Measurements from ENCODE around the gene FASN.

FASN gene

DNA sequence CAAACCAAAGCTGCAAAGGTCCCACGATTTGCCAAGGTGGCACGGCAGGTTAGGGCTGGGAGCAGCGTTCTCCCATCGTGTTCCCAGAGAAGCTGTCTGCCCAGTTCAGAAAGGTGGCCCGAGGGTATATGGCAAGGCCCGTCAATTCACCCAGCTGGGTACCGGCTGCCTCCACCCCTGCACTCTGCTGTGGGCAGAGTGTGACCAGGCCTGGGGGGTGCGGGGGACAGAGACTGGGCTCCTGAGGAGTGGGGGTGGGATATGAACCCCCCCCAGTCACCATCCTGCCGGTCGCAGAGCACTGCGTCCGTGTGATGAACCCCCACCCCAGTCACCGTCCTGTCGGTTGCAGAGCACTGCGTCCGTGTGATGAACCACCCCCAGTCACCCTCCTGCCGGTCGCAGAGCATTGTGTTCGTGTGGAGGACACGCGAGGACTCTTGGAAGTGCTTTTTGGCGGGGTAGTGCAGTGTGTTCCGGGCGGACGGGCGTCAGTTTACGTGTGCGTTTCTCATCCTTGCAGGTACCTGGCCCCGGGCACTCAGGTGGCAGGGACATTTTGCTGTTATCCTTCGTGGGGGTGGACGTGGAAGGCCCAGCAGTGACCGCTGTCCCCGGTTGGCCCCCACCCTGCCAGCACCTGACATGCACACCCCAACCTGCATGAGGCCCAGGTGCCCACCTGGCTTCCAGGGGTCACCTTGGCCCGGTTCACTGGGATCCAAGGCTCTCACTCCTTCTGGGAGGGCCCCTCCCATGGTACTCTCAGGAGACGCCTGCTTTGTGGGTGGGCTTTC is 2.7 kb upstream of the FASN start:
- no peak for DNase-seq

DNA sequence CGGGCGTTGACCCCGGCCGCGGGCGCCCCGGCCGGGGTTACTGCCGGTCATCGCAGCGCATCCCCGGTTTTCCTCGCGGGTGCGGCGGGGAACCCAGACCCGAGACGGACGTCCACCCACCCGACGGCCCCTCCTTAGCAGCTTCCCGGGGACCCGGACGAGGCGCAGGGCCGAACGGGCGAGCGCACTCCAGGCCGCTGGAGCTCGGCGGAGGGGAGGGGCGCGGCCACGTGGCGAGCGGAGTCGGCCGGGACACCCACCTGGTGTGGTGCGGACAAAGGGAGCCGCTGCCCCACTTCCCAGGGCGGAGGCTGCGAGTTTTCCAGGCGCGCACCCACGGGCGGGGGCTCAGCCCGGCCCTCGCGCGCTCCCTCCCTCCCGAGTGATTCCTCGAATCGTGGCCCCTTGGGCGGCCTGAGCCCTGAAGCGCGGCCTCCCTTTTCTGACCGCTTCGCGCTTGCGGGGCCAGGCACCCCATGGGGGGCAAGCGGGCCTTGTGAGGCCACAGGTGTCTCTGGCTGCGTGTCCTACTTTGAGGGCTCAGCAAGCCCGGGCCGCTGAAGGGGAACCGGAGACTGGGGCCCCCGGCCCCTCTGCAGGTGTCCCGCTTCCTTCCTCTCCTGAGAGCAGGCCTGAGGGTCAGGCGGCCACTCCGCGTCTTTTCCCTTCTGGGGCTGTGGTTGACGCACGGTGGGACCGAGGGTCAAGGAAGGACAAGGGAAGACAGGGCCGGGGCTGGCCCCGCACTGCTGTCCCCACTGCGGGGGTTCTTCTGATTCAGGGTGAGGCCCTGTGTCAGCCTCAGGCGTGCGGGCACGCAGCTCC is 1.1 kb upstream of the FASN start:
- DNase-seq: no peak

DNA sequence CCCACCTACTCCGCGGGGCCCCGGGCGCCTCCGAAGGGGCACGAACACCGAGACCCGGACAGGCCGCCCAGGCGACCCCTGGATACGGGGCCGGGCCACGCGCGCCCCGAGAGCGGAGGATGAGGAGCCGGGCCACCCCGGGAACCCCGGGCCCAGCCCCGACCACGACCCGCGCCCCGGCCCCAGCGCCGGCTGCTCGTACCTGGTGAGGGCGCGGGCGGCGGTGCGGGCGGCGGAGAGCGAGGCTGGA is 192 bp downstream of the FASN start:
- no peak for DNase-seq

DNA sequence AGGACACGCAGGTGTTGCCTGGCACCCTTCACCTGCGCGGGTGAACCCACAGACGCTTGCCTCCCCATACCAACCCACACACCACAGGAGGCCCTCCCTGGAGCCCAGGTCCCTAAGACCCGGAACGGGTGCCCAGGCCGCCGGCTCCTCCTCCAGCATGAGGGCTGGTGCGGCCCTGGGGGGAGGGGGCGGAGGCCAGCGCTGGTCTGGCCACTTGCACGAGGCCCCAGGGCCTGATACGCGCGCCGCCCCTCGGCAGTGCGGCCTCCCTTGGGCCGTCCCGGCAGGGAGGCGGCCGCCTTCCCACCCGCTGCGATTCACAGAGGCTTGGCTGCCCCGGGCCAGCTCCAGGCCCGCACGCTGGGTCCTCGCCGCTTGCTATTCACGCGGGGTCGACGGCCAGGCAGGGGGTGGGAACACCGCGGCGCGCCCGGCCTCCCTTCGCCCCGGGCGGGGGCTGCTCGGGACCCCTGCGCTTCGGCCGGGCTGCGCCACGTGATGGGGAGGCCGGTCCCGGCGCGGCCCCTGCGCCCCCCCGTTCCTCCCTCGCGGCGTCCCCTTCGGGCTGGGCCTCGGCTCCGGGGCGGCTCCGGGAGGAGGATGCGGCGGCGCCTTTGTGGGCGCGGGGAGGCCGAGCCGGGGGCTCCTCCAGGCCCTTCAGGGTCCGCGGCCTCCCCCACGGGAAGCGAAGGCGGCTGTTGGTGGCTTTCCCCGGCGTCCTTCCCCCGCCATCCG is 685 bp downstream of the FASN start:
- no peak for DNase-seq

DNA sequence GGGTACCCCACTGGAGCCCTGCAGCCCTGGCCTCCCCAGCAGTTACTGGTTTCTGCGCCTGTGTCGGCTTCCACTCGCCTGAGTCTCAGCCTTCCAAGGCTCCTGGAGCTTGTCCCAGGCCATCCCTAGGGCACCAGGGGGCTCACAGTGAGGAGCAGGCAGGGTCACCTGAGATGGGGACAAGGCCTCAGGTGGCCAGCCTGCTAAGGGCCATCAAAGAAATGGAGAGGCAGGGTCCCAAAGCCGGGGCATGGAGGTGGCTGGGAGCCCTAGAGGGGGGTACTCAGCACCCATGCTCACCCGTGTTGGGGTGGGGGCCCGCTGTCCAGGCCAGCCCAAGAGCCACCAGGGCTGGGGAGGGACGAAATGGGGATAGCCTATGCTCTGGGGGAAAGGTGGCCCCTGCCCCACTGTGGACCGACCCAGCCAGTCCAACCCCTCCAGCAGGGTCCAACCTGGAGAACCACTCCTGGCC is 1.3 kb downstream of the FASN start:
- no peak for DNase-seq

DNA sequence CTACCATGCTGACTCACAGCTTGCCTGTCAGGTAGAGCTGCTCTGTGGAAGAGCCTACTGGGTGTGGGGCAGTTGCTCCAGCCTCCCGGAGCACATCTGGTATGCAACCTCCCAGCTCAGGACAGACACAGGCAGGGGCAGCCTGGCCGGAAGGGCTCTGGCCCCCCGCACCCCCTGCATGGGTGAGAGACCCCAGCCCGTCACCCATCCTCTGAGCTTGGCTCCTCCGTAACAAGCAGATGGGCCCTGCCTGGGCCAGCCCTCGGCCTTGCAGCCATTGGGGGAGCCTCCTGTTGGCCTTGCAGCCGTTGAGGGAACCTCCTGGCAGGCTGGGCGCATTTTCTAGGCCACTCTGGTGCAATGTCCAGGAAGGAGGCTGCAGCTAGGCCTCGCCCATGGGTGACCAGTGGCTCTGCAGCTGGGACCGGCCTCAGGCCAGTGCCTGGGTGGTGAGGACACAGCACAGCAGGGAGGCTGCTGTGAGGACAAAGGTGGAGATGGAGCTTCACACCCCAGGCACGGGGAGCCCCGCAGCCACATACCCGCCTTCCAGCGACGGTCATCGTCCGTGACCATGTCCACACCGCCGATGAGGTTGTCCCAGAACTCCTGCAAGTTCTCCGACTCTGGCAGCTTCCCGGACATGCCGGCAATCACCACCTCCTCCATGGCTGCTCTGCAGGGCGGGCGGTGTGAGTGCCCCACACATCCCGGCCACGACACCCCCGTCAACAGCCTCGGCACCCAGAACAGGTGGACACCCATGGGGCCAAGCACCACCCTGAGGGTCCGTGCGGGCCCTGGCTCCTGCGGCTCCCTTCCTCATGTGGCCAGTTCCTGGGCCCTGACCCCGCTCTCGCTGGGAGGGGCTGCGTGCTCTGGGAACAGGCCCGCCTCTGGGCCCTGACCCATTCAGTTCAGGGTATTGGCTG is 2.0 kb downstream of the FASN start:
- no peak for DNase-seq

DNA sequence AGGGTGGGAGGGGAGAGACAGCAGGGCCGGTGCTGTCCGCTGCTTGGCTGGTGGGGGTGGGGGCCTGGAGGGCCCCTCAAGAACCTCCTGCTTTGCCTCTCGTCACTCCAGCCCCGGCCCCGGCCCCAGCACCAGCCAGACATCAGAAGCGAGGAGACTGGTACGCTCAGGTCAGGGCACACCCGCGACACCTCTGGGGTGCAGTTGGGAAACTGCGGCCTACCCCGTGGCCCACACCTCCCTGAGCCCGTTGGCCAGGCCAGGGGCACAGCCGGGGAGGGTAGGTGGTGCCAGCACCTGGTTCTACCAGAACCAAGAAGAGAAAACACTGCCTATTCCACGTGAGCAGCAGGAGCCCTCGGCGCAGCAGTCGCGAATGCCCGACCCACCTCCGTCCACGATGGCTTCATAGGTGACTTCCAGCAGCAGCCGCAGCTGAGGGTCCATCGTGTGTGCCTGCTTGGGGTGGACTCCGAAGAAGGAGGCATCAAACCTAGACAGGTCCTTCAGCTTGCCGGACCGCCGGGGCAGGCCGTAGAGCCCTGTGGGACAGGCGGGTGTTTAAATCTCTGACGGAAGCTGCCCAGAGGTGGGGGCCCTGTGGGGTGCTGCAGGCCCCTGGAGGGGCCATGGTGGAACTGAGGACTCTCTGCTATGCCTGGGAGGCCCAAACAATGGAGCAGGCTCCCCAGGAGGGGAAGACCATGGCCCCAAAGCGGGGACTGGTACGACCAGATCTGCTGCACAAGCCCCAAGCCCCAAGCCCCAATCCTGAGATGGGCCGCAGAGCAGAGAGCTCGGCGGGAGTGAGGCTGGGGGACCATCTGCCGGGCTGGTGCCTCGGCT is 2.9 kb downstream of the FASN start:
- DNase-seq: no peak

DNA sequence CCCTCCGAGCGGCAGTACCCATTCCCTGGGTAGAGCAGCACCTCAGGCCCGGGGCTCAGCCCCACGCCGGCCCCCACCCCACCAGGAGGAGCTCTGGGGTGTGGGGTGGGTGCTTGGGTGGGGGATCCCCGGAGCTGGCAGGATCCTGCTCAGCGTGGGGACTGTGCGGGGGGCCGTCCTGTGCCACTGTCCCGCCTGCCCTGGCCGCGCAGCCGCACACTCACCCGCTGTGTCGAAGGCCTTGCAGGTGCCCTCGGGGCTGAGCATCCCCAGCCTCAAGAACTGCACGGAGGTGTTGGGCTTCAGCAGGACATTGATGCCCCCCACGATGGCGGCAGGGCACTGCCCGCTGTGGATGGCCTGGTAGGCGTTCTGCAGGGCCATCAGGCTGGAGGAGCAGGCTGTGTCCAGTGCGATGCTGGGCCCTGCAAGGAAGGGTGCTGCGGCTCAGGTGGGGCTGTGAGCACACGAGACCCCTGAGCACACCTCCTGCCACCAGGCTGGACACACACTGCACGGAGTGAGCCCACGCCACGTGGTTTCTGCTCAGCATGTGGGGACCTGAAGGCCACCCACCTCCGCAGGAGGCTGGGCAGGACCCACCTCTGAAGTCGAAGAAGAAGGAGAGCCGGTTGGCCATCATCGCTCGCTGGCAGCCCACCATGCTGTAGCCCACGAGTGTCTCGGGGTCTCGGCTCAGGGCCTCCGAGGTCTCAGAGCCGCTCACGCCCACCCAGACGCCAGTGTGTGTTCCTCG is 4.9 kb downstream of the FASN start:
- no peak for DNase-seq

DNA sequence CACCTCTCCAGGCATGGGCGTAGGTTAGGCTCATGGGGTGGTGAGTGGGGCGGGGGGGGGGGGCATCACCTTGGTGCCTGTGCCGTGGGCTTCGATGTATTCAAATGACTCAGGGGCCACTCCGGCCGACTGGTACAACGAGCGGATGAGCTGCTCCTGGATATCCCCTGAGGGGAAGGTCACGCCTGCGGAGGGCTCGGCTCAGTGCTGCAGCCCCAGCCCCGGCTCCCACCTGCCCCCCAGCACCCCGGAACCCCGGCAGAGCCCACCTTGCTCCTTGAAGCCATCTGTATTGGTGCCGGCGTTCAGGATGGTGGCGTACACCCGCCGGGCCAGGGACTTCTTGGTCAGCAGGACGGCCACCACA is 5.4 kb downstream of the FASN start:
- no peak for DNase-seq

DNA sequence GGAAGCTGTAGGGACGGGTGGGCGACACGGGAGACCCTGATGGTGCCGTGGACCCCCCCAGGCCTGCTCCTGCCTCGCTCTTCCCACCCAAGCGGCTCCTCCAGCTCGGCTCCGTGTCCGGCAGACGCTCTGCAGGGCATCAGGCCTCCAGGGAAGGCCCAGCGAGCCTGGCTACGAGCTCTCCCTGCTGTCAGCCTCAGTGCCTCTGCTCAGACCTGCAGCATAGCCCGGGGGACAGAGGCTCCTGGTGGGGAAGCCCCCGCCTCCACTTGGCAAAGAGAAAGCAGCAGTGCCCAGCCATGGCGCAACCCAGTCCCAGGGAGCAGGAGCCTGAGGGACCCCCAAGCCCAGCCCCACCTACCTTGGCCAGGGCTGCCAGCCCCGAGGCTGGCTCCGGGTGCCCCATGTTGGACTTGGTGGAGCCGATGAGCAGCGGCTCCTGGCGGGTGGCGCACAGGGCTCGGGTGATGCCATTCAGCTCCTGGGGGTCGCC is 5.9 kb downstream of the FASN start:
- DNase-seq: no peak

DNA sequence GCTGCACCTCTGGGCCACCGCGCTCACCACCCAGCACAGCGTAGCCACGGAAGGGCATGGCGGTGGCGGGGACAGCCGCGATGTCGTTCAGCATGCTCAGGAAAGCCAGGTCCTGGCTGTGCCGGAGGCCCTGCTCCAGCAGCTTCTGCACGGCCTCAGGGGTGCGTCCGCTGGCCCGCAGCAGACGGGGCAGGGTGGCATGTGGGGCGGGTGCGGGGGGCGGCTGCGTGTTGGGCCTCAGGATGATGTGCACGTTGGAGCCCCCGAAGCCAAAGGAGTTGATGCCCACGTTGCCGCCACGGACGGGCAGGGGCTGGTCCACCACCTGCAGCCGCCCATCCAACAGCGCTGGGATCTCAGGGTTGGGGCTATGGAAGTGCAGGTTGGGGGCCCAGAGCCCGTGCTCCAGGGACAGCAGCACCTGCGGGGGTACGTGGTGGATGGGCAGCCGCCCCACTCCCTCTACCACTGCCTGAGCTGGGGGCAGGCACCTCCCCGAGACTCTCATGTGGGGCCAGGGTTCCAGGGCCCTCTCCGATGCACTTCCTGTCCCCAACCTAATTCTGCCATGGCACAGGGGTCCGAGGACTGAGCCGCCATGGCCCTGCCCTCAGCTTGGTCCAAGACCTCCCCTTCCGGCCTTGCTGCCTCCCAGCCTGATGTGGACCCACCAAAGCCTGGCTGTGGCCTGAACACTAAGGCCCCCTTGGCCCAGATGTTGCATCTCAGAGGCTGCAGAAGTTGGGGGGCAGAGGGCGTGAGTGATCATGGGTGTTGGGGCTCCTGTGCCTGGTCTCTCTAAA is 6.6 kb downstream of the FASN start:
- DNase-seq: no peak

DNA sequence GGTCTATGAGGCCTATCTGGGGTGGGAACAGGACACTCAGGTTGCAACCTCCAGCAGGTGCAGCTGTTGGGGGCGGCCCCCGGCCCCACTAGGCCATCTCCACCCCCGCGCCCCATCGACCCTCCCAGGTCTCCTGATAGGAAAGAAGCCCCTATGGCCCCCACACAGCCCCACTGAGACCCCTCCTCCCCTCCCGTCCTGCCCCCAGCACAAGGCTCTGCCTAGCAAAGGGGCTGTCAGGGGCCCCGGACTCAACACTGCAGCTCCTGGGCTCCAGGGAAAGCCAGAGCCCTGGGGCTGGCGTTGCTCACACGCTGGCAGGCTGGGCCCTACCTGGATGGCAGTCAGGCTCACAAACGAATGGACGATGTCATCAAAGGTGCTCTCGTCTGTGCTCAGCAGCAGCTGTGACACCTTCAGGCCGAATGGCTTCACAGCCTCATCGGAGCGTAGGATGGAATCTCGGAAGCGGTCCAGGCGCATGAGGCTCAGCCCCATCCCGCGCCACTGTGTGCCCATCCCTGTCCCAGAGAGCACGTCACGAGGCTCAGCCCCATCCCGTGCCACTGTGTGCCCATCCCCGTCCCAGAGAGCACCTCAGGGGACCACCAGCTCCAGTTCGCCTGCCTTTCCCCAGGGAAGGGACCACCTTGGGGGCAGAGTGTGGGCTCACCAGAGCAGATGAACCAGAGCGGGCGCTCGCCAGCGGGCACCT is 7.3 kb downstream of the FASN start:
- DNase-seq: no peak

DNA sequence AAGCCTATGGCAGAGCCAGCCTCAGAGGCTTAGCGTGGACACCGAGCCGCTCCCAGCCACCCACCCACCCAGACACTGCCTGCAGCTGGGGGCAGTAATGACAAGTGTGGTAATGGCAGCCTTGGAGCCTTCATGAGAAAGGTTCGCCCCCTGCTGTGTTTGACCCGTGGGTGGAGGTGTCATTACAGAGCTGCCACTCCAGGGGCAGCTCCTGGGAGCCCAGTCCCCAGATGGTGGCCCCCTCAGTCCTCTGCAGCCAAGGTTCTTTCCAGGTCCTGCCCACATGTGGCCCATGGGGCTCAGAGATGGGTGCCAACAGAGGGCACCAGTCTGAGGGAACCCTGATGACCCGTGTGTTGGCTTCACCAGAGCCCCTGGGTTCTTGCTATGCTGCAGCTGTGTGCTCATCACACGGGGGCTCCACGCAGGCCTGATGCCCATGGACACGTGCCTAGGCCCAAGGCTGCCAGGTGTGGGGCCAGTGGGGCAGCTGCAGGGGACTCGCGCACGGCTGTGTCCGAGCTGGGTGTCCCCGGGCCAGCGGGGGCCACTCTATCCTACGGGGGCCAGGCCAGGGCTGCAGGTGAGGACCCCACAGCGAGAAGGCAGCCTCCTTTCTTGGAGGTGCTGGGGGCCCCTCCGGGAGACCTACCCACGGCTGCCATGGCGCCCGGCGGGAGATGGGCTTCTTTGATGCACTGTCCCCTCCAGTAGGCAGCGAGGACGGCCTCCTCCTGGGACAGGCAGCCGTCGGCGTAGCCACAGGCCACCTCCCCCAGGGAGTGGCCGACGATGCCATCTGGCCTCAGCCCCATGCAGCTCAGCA is 8.1 kb downstream of the FASN start:
- no peak for DNase-seq

DNA sequence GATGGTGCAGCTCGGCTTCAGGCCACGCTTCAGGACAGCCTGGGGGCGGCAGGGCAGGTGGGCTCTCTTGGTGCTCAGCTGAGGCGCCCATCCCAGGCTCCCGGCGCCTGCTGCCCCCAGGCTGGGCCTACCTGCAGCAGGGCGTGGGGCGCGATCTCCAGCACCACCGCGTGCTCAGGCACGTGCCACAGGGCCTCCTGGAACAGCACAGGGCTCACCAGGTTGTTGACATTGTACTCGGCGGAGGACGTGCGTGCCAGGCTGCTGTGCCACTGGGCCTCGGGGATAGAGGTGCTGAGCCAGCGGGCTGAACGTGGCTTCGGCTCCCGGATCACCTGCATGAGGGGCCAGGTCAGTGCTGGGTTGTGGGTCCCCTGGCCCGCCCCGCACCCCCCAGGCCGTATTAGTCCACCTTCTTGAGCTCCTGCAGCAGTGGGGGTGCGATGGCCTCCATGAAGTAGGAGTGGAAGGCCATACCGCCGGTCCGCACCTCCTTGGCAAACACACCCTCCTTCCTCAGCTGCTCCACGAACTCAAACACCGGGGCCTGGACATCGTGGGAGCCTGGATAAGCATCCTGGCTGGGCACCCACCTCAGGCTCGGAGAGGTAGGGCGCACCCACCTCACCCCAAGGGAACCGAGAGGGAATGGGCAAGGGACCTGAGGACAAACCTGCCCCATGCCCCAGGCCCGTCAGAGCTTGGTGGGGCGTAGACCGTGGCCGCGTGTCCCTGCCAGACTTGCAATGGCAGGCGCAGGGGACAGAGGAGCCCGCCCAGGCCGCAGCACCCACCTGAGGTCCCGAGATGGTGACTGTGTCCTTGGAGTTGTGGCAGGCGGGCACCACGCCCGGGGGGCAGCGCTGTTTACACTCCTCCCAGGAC is 9.0 kb downstream of the FASN start:
- DNase-seq: no peak

DNA sequence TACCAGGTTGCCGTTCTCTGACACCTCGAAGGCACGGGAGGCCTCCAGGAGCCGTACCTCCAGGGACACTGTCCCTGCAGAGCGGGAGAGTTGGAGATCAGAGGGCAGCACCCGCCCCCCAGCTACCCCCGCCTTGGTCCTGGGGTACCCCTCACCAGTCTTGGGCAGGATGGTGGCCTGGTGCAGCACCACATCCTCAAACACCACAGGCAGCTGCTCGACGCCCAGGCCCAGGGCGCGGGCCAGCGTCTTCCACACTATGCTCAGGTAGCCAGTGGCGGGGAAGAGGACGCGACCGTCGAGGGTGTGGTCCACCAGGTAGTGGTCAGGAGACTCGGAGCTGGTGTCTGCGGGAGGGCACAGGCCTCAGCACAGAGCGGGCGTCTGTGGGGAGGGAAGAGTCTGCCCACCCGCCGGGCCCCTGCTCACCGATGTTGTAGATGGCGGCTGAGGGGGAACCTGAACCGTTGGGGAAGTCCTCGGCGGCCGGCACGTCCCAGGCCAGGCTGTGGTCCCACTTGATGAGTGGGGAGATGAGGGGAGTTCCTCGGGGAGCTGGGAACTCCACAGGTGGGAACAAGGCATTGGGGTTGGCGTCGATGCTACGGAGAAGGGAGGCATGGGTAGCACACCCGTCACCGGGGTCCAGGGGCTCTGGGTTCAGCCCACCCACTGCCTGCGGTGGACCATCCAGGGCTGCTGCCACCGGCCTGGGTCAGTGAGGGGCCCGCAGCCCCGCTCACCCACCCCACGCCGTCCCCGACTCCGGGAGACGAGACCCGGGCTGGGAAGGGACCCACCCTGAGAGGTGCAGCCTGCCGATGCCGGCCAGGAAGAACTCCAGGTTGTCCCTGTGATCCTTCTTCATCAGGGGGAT is 9.8 kb downstream of the FASN start:
- DNase-seq: no peak

Data from CD4-positive, alpha-beta T cell treated with Interleukin-4 for 4 hours (primary cell).